HS-5 (cell line): ENCODE results near the gene MIB2.
"Not testable (repeated sequence)": the region's sequence is repeated elsewhere in the genome, so short reads cannot be mapped to it uniquely, and the experiment has no call there.

Source experiments
- DNase-seq: peaks from one replicate; pipeline ENCODE4 v3.0.0-alpha.2; 2012; ENCODE audit warnings: low read depth

MIB2 gene

DNA sequence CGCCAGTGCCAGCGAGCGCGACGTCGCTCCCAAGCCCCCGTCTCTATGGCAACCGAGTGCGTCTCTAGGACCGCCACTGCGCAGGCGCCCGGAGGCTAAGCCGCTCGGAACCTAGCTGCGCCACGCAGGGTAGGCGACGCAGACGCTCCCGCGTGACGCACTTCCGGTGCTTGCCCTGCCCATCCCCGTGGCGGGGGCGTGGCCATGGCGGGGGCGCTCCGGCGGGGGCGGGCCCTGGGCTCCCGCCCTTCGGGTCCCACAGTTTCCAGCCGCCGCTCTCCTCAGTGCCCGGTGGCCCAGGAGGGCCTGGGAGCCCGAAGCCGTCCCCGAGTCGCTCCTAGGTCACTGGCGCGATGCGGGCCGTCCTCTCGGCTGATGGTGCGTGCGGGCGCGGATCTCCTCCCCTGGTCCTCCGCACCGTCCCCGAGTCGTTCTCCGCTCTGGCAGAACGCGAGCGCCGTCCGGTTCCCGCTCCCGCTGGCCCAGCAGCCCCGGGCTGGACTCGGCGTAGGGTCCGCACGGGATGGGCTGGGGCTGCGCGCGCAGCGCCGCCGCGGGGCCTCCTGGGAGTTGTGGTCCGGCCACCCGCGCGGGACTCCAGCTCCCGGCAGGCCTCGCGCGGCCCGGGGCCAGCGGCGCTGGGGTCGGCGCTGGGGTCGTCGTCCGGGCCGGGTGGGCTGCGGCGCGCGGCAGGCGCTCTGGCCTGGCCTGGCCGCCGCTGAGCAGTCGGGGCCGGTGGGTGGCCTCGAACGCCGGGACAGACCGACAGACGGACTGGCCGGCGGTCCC lies at the start of gene MIB2:
TSS of gene MIB2 (plus strand) at position 245 of the 789 bp plus-strand sequence. CDS start 7,953 bp downstream, outside the sequence.
- DNase-seq = peak; percentile 80

DNA sequence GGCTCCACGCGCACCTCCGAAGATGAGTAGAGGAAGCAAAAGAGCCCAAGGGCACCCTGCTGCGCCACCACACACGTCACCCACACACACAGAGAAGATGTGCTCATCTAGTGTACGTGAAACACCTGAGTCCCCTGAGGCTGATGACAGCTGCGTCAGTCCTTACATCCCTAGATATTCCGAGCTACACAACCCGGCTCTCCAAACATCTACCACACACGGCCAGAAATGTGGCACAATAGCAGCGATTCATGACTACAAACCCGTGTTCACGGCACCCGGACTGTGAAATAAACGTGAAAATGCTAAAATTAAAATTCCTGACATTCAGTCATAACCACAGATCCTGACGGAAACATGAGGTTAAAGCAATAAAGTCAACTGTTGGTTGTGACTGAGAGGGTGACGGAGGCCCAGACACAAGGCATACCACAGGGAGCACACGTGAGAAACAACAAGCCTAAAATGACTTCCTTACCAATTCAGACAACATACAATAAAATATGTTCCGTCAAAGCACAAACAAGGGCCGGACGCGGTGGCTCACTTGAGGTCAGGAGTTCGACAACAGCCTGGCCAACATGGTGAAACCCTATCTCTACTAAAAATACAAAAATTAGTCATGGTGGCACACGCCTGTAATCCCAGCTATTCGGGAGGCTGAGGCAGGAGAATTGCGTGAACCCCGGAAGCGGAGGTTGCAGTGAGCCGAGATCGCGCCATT lies 48.0 kb upstream of the MIB2 start:
- DNase-seq = no peak

DNA sequence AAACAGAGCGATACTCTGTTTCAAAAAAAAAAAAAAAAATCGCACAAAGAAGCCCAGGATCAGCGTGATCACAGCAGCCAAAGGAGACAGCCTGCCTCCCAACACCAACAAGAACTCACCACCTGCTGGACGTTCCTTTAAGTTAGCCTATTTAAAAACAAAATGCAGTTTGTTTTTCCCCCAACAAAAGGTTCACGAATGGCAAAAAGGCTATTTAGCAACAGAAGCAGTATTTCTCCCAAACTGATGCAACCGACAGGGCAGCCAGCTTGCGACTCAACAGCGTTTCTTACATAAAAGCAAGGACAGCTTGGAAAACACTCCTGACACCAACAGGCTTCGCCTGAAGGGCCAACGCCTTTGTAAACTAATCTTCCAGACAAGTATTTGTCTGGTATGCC lies 47.4 kb upstream of the MIB2 start:
- no peak for DNase-seq

DNA sequence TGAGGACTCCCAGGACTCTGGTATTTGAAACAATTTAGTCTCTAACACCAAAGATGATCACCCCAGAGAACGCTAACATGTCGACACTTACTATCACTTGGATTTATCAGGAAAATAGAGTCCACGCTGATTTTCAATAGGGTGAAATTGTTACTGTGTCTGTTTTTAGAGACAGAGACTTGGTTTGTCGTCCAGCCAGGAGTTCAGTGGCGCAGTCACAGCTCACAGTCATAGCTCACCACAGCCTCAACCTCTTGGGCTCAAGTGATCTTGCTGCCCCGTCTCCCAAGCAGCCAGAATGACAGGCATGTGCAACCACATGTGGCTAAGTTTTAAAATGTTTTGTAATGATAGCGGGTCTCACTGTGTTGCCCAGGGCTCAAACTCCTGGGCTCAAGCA lies 46.0 kb upstream of the MIB2 start:
- no peak for DNase-seq

DNA sequence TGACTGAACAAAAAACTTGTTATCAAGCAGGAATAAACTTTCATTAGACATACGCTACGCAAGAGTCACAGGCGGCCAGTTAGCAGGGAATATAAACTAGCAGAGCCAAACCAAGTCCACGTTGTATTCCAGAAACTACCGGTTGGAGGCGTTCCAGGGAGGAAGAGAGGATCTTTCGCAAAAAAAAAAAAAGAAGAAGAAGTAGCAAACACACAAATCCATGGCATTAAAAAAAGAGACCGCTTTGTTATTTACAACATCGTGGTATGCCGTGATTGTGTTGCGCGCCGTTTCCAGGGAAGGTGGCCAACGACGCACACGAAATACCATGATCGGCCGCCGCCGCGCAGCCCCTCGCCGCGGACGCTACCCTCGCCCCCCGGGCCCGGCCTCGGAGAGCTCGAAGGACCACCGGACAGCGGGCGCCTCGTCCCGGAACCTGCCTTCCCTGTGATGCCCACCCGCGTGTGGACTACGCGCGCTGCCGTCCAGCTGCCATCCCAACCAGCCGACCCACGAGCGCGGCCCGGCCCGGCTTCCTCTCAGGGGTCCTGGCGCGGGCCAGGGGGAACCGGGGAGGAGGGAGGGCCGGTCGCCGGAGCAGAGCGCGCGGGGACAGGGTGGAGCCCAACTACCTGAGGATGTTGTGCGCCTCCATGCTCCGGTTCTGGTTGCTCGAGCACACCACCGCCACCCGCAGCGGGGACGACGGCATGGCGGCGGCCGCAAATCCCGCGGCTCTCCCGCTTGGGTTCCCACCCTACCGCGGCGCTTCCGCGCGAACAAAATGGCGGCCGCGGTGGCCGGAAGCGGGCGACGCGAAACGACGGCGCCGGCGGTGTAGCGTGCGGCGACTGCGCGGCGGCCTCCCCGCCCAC lies 41.2 kb upstream of the MIB2 start:
- no peak for DNase-seq

DNA sequence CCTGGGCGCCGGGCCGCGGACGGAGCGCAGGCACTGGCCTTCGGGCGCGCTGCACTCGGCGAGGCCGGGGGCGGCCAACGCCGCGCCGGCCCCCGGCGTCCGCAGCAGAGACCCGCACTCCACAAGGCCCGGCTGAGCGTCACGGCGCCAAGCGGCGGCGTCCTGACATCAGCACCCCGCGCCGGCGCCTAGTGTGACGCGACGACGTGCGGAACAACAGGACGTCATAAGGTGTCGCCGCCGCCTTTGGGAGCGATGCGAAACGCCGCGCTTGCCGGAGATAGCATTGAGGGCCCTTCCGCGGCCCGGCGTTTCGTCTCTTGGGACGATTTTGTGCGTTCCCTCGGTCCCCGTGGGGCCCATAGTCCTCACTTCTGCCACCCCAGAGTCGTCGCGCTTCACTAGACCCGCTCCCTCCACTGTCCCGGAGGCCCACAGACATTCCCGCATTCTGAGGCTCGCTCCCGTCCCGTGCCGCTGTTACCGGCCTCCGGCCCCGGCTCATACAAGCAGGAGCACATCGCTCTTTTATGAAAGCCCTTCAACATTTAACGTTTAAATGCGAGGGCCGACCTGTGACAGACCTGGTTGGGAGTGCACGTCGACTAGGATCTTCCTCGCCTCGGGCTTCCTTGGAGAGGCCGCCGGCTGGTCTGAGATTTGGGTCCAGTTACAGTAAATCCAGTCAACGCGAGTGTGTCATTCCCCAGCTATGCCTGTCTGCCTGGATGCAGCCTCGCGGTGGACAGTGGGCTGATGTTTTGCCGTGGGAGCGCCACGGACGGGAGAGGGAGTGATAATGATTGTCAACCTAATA lies 40.4 kb upstream of the MIB2 start, which contains the start of gene SSU72:
TSS of gene SSU72 (minus strand) at position 143 of the 817 bp plus-strand sequence. CDS start 306 bp downstream, outside the sequence.
- peak; percentile 56 for DNase-seq

DNA sequence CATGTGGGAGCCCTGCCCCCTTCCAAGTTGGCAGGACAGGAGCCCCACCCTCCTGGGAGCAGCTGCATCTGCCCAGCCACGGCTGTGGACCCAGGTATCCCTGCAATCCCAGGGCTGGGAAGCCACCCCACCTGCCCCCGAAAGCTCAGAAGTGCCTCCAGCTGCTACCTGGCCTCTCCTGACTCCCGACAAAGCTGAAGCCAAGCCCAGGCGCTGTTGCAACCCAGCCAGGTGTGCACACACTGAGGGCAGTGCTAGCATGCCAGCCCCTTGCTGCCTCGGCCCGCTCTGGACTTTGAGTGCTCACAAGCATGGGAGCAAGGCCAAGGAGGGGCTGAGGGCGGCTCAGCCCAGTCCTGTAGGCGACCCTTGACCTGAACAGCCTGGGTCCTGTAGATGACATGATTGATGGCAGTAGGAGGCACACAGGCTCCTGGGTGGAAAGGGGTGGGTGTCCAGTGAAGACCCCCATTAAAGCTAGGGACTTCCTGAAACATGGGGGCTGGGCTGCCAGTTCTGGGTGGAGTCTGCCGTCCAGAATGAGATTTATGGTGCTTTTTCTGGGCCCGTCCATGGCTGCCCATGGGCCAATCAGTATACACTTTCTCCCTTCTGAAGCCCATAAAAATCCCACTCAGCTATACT lies 37.8 kb upstream of the MIB2 start:
- no peak for DNase-seq

DNA sequence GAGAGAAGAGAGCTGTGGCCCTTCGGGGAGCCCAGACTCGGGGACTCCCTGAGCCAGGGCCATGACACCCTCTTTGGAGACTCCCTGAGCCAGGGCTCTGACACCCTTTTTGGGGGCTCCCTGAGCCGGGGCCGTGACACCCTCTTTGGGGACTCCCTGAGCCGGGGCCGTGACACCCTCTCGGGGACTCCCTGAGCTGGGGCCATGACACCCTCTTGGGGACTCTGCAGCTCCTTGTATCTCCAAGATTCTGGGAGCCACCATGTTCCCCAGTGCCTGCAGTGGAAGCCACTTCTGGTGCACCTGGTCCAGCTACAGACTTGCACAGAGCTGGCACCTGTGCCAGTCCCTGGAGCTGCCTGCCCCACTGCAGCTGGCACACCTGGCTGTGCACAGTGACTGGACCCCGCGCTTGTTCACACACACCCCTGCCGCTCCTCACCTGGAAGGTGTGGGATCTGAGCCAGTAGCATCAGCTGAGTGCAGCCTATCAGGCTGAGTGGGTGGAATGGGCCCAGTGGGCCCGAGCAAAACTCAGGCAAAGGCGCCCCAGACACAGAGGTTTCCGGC lies 36.8 kb upstream of the MIB2 start:
- no peak for DNase-seq

DNA sequence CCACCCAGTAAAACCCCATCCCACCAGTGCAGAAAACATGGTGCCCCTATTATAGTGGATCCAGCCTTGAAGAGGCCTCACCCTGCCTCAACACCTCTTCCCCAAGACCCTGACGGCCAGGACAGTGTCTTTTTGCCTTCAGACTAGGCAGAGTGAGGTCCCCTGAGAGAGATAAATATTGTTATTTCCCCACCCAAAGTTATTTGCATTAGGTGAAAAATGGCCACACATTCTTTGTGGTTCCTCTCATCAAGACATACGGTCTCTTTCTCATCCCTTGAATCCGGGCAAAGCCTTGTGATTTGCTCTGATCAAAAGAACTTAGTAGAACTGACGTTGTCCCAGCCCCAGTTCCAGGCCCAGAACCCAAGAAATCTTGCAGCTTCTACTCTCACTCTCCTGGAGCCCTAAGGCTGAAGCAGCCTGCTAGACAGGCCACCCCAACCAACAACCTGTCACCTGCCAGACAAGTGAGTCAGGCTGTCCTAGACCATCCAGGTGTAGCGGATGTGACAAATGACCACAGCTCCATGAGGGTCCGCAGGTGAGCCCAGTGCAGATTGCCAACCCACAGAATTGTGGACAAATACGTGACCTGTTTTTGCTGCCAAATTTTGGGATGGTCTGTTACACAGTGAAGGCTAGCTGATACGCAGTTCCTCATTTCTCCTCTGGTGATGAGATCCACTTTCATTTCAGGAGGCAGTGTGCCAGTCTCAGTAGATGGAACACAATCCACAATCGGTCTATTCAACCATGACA lies 32.5 kb upstream of the MIB2 start:
- DNase-seq = no peak

DNA sequence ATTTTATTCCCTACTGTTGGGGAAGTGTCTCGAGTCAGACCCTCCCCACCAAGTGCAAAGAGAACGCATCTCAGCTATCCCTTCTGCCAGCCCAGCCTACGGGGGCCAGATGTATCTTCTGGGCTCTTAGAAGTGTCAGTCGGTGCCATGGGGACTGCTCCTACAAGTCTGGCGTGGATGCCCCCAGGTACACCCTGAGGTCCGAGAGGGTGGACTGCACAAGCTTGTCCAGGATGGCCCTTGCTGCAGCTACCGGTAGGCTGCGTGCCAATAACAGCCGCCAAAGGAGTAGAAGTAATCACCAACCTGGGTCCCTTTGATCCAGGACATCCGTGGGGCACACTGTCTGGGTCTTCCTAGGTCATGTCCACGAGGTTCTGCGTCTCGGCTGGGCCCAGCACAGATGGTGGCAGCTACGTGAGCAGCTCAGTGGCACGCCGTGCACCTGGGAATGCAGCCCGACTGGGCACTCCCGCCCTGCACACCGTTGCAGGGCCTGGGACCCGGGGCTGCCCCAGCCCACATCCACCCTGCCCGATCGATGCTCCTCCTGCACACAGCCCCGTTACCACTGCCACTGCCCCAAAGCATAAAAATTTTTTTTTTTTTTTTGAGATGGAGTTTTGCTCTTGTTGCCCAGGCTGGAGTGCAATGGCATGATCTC lies 31.8 kb upstream of the MIB2 start:
- DNase-seq = no peak

DNA sequence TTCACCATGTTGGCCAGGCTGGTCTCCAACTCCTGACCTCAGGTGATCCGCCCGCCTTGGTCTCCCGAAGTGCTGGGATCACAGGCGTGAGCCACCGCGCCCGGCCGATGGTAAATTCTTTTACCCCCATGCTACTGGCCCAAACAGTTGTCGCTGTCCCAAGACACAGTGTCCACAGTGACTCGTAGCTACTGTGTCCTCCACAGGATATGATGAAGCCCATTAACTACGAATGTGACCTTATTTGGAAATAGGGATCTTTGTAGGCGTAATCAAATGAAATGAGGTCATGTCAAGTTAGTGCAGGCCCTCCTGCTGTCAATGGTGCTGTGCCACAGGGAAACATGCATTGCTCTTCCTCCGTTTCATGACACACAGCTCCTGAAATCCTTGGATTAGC lies 23.8 kb upstream of the MIB2 start:
- no peak for DNase-seq

DNA sequence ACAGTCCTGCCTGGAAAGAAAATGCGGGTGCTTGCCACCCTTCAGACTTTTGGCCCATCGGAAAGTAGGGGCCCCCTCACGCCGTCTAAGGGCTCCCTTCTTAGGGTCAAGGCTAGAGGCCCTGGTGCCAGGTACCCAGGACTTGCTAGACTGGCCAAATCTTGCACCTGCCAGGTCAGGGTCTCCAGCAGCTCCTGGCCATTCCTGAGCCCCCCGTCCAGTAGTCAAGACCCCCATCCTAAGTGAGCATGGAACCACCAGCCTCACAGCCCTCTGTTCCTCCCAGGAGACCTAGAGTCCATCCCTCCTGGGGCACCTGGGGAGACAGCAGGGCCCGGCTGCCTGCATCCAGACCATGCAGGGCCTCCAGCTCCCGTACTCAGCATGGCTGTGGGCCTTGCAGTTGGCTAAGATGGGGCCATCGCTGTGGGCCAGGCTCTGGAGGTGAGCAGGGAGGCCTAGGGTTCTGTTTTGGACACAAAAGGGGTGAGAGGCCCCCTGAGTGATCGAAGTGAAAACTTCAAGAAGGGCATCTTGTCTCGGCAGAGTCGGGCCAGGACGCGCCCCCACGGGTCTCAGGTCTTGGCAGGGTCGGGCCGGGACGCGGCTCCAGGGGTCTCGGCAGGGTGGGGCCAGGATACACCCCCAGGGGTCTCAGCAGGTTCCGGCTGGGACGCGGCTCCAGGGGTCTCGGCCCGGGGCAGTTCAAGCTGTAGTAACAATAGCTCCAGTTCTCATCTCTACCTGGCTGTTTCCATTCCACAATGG lies 21.3 kb upstream of the MIB2 start:
- DNase-seq = no peak

DNA sequence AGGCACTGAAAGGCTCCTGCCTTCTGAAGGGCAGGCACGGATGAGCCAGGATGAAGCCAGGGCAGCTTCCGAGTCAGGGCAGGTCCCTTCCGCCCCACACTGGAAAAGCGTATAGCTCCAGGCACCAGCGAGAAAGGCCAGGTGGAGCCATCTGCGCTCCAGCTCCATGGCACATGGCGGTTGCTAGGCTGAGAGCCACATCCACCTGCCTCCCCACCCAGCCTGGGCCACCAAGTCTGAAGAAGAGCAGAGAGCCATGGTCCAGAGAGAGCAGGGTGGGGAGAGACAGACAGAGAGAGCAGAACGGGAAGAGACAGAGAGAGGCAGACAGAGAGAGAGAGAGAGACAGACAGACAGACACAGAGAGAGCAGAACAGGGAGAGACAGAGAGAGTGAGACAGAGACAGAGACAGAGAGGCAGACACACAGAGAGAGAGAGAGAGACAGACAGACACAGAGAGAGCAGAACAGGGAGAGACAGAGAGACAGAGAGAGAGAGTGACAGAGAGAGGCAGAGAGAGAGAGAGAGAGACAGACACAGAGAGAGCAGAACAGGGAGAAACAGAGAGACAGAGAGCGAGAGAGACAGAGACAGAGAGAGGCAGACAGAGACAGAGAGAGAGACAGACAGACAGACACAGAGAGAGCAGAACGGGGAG lies 20.6 kb upstream of the MIB2 start:
- no peak for DNase-seq

DNA sequence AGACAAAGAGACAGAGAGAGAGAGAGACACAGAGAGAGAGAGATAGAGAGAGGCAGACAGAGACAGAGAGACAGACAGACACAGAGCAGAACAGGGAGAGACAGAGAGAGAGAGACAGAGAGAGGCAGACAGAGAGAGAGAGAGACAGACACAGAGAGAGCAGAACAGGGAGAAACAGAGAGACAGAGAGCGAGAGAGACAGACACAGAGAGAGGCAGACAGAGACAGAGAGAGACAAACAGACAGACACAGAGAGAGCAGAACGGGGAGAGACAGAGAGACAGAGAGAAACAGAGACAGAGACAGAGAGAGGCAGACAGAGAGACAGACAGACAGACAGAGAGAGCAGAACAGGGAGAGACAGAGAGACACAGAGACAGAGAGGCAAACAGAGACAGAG lies 20.0 kb upstream of the MIB2 start:
- not testable (repeated sequence) for DNase-seq

DNA sequence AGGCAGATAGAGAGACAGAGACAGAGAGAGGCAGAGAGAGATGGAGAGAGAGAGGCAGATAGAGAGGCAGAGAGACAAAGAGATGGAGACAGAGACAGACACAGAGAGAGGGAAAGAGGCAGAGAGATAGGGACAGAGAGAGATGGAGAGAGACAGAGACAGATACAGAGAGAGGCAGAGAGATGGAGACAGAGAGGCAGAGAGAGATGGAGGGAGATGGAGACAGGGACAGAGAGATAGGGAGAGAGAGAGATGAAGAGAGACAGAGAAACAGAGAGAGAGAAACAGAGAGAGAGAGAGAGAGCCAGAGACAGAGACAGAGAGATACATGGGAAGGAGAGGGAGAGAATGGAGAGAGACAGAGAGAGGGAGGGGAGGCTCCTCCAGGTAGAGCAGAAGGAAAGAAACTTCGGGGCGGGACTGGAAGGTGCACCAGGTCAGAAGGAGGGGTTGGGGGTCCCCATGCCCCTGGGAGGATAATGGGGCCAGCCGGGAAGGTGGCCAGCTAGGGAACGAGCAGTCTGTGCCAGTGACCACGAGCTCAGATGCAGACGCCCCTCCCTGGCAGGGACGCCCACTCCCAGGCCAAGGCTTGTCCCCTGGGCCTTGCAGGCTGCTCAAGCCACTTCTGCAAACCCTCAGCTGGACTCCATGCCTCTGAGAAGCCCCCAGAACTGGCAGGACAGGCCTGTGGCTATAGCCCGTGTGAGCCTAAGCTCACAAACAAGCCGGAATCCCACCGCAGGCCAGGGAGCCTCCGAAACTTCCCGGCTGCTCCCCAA lies 18.6 kb upstream of the MIB2 start:
- no peak for DNase-seq

DNA sequence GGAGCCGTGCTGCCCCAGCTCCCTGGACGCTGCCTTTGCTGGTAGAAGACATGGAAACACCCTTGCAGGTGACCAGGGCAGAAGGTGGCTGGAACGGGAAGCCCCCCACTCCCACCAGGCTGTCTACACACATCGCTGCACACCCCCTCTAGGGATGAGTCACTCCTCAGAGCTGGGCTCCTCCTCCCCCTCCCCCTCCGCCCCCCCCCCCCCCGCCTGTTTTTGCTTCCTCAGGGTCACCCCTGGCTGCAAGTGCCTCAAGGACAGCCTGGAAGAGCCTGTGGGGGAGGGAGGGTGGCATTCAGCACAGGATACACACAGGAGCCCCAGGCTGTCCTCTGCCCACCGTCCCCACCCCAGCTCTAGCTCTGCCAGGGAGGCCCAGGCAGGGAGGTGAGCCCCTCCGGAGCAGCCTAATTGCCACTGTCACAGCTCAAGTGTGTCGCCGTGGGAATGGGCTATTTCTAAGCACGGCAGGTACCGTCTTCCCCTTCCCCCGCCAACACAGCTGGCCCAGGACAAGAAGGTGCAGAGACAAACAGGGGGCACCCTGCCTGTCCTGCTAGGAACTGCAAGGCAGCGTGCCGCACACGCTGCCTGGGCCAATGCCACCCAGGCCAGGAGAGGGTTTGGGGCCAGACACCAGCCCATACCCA lies 17.9 kb upstream of the MIB2 start:
- DNase-seq = no peak
